GM23338 (cell line): ENCODE data around the gene TTC3. TPM values are rescaled to one million over a fixed set of nuclear protein-coding genes. Genes with fewer than 3 reads are reported as not detected.

Experiments
- ATAC-seq: fragments of 200-7000 bp; cut with Tn5 transposase; 3 replicates; pipeline ENCODE4 v1.9.1; 2020
- DNase-seq: peaks from one replicate; pipeline ENCODE4 v3.0.0-alpha.2; 2015; ENCODE audit warnings: low spot score
- H2AFZ ChIP-seq: fragments of 200-600 bp; sonication (generic); 2 replicates; pipeline ENCODE4 v1.8.0; 2016; ENCODE audit warnings: antibody characterized with exemption, mild to moderate bottlenecking, moderate library complexity
- H3F3A ChIP-seq: fragments of 200-600 bp; sonication (generic); replicated peaks from 2 replicates; pipeline ENCODE4 v1.8.0; 2017; ENCODE audit warnings: antibody characterized with exemption, mixed run types, low read depth
- H3K27ac ChIP-seq: fragments of 200-600 bp; sonication (generic); 2 replicates; pipeline ENCODE4 v1.6.1; 2016; ENCODE audit warnings: low read depth
- H3K27me3 ChIP-seq: fragments of 200-600 bp; sonication (generic); 2 replicates; pipeline ENCODE4 v1.8.0; 2016; ENCODE audit warnings: mild to moderate bottlenecking, mixed run types, moderate library complexity; ENCODE audit not compliant: insufficient read depth
- H3K36me3 ChIP-seq: fragments of 200-600 bp; sonication (generic); 2 replicates; pipeline ENCODE4 v1.8.0; 2016; ENCODE audit warnings: mild to moderate bottlenecking; ENCODE audit not compliant: insufficient read depth
- H3K4me1 ChIP-seq: fragments of 200-600 bp; sonication (generic); 2 replicates; pipeline ENCODE4 v1.8.0; 2016; ENCODE audit warnings: mild to moderate bottlenecking, moderate library complexity; ENCODE audit not compliant: insufficient read depth
- H3K4me2 ChIP-seq: fragments of 200-600 bp; sonication (generic); 2 replicates; pipeline ENCODE4 v1.7.1; 2017; ENCODE audit warnings: mixed run types
- H3K4me3 ChIP-seq: fragments of 200-600 bp; sonication (generic); 2 replicates; pipeline ENCODE4 v1.6.1; 2016; ENCODE audit warnings: mixed run types
- H3K79me2 ChIP-seq: fragments of 200-600 bp; sonication (generic); replicated peaks from 2 replicates; pipeline ENCODE4 v1.8.0; 2017; ENCODE audit warnings: mild to moderate bottlenecking; ENCODE audit not compliant: insufficient read depth
- H3K9me2 ChIP-seq: fragments of 200-600 bp; sonication (generic); 2 replicates; pipeline ENCODE4 v1.8.0; 2017; ENCODE audit not compliant: insufficient read depth
- H4K20me1 ChIP-seq: fragments of 200-600 bp; sonication (generic); replicated peaks from 2 replicates; pipeline ENCODE4 v1.8.0; 2017; ENCODE audit warnings: mild to moderate bottlenecking; ENCODE audit not compliant: insufficient read depth
- H3K27ac Mint-ChIP-seq: 2 replicates; pipeline ENCODE4 v1.8.0; 2020; ENCODE audit warnings: inconsistent platforms, mild to moderate bottlenecking, moderate library complexity, mixed read lengths
- H3K27me3 Mint-ChIP-seq: 3 replicates; pipeline ENCODE4 v1.8.0; 2022; ENCODE audit warnings: low read depth, mild to moderate bottlenecking, moderate library complexity, mixed read lengths, inconsistent platforms; ENCODE audit not compliant: insufficient read depth, poor library complexity
- H3K36me3 Mint-ChIP-seq: 3 replicates; pipeline ENCODE4 v1.8.0; 2021; ENCODE audit warnings: low read depth, mild to moderate bottlenecking, inconsistent platforms, moderate library complexity, mixed read lengths
- H3K4me1 Mint-ChIP-seq: 3 replicates; pipeline ENCODE4 v1.8.0; 2020; ENCODE audit warnings: mild to moderate bottlenecking, inconsistent platforms, mixed read lengths
- H3K4me3 Mint-ChIP-seq: 3 replicates; pipeline ENCODE4 v1.8.0; 2021; ENCODE audit warnings: moderate library complexity, mild to moderate bottlenecking, inconsistent platforms, mixed read lengths
- H3K9me3 Mint-ChIP-seq: 3 replicates; pipeline ENCODE4 v1.8.0; 2020; ENCODE audit warnings: moderate library complexity, mild to moderate bottlenecking, inconsistent platforms, mixed read lengths
- CREB1 ChIP-seq: fragments of 250-450 bp; sonication (Bioruptor Pico); IDR thresholded peaks from 2 replicates; pipeline ENCODE4 v1.5.0; 2020; ENCODE audit warnings: low read depth, mild to moderate bottlenecking, moderate library complexity
- EZH2 ChIP-seq: fragments of 200-600 bp; sonication (generic); IDR thresholded peaks from one replicate; pipeline ENCODE4 v1.8.0; 2017; ENCODE audit warnings: antibody characterized with exemption, mild to moderate bottlenecking, low read depth; ENCODE audit not compliant: unreplicated experiment
- EZH2phosphoT487 ChIP-seq: fragments of 200-600 bp; sonication (generic); IDR thresholded peaks from one replicate; pipeline ENCODE4 v1.8.1; 2018; ENCODE audit warnings: antibody characterized with exemption; ENCODE audit not compliant: unreplicated experiment
- JUNB ChIP-seq: IDR thresholded peaks from one replicate; pipeline ENCODE4 v1.6.1; 2016; ENCODE audit warnings: antibody characterized with exemption; ENCODE audit not compliant: unreplicated experiment
- NANOG ChIP-seq: IDR thresholded peaks from 2 replicates; pipeline ENCODE4 v1.6.1; 2016; ENCODE audit warnings: antibody characterized with exemption, borderline replicate concordance
- POLR2AphosphoS5 ChIP-seq: IDR thresholded peaks from 2 replicates; pipeline ENCODE4 v1.6.1; 2016; ENCODE audit warnings: antibody characterized with exemption, low read depth
- STAT1 ChIP-seq: IDR thresholded peaks from one replicate; pipeline ENCODE4 v1.6.1; 2016; ENCODE audit warnings: antibody characterized with exemption; ENCODE audit not compliant: unreplicated experiment
- ZNF114 ChIP-seq: fragments of 250-450 bp; sonication (Bioruptor Pico); IDR thresholded peaks from 2 replicates; pipeline ENCODE4 v1.5.0; 2020; ENCODE audit warnings: mild to moderate bottlenecking, moderate library complexity
- ZNF331 ChIP-seq: fragments of 250-450 bp; sonication (Bioruptor Pico); IDR thresholded peaks from 2 replicates; pipeline ENCODE4 v1.5.0; 2020; ENCODE audit warnings: low read depth, mild to moderate bottlenecking, moderate library complexity
- ZNF462 ChIP-seq: fragments of 250-450 bp; sonication (Bioruptor Pico); IDR thresholded peaks from 2 replicates; pipeline ENCODE4 v1.5.0; 2020; ENCODE audit warnings: mild to moderate bottlenecking, moderate library complexity
- polyA plus RNA-seq: library from polyadenylated mRNA; unstranded; fragments of >200 nt; fragmentation: Nextera tagmentation; extraction: Ambion mirVana; gene quantifications from 2 replicates; pipeline ENCODE4 v1.2.1, GENCODE V29; 2016
- total RNA-seq: library from RNA; depleted of rRNA; stranded (reverse); fragments of >200 nt; shearing (Covaris generic); gene quantifications from 2 replicates; pipeline ENCODE4 v1.2.3, GENCODE V29; 2014
- TF ChIP-seq, protein P1 (sequence below): IDR thresholded peaks from 2 replicates; pipeline ENCODE4 v1.6.1; 2016; ENCODE audit warnings: antibody characterized with exemption
- TF ChIP-seq, protein P2 (sequence below): IDR thresholded peaks from one replicate; pipeline ENCODE4 v1.6.1; 2018; ENCODE audit warnings: antibody characterized with exemption; ENCODE audit not compliant: unreplicated experiment
- TF ChIP-seq, protein P3 (sequence below), 2 experiments: fragments of 200-600 bp in 1 of 2; sonication (generic) in 1 of 2; conservative IDR thresholded peaks; 2 replicates each; pipeline versions ENCODE4 v1.5.1 to v1.6.1; 2016 to 2017; ENCODE audit warnings: antibody characterized with exemption in 2 of 2, low read depth in 2 of 2, mild to moderate bottlenecking in 2 of 2, moderate library complexity in 1 of 2

Gene TTC3
- total and polyA plus RNA-seq, 2 experiments from 2014 or later: 28.9 to 48.6 TPM

DNA sequence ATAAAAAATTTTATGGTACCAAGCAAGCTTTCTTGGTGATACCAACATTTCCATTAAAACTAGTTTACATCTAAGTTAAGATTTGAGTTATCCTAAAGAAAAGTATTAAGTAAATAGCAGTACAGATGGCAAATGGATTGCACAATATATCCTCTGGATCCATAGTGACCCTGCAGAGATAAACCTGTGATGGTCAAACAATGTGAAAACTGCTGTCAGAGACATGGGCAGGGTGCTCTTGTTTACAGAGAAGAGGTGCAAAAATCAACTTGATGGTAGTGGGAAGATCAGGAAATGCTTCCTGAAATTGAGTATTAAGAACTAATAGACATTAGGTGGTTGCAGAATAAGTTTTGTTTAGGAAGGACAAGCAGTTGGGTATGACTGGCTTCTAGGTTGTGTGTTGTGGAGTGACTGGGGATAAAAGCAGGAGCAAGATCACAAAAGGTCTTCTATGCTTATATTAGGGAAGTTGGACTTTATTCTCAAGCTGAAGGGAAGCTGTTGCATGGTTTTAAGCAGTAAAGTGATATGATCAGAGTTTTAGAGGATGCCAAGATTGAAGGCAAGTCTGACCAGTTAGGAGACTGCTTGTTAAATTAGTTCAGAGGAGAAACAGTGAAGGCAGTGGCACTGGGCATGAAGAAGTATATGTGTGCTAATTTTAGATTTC lies 9.9 kb downstream of the TTC3 start:
- Histone ChIP-seq H3K27ac (no peak overlapping the region), H3K4me3 (no peak overlapping the region), H3K79me2 (peaks cover 15% of the 10 kb centered on the region), H3K27me3 (no peaks in the 10 kb centered on the region), H3F3A (no peaks in the 10 kb centered on the region), H3K9me2 (no peaks in the 10 kb centered on the region), H3K4me1 (no peaks in the 10 kb centered on the region), H2AFZ (no peak overlapping the region), H4K20me1 (no peaks in the 10 kb centered on the region), H3K4me2 (no peak overlapping the region), H3K36me3 (no peaks in the 10 kb centered on the region)
- no peak for ATAC-seq
- no peaks in the 10 kb centered on the region for H3K4me1 Mint-ChIP-seq
- TF ChIP-seq, protein P1, sequence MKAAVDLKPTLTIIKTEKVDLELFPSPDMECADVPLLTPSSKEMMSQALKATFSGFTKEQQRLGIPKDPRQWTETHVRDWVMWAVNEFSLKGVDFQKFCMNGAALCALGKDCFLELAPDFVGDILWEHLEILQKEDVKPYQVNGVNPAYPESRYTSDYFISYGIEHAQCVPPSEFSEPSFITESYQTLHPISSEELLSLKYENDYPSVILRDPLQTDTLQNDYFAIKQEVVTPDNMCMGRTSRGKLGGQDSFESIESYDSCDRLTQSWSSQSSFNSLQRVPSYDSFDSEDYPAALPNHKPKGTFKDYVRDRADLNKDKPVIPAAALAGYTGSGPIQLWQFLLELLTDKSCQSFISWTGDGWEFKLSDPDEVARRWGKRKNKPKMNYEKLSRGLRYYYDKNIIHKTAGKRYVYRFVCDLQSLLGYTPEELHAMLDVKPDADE: no peak
- no peak for TF ChIP-seq EZH2phosphoT487
- TF ChIP-seq JUNB: no peak
- no peak for TF ChIP-seq ZNF114 (CRISPR knock-in tag)
- no peak for TF ChIP-seq CREB1 (CRISPR knock-in tag)
- TF ChIP-seq, protein P2, sequence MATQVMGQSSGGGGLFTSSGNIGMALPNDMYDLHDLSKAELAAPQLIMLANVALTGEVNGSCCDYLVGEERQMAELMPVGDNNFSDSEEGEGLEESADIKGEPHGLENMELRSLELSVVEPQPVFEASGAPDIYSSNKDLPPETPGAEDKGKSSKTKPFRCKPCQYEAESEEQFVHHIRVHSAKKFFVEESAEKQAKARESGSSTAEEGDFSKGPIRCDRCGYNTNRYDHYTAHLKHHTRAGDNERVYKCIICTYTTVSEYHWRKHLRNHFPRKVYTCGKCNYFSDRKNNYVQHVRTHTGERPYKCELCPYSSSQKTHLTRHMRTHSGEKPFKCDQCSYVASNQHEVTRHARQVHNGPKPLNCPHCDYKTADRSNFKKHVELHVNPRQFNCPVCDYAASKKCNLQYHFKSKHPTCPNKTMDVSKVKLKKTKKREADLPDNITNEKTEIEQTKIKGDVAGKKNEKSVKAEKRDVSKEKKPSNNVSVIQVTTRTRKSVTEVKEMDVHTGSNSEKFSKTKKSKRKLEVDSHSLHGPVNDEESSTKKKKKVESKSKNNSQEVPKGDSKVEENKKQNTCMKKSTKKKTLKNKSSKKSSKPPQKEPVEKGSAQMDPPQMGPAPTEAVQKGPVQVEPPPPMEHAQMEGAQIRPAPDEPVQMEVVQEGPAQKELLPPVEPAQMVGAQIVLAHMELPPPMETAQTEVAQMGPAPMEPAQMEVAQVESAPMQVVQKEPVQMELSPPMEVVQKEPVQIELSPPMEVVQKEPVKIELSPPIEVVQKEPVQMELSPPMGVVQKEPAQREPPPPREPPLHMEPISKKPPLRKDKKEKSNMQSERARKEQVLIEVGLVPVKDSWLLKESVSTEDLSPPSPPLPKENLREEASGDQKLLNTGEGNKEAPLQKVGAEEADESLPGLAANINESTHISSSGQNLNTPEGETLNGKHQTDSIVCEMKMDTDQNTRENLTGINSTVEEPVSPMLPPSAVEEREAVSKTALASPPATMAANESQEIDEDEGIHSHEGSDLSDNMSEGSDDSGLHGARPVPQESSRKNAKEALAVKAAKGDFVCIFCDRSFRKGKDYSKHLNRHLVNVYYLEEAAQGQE: no peak
- TF ChIP-seq STAT1: no peak
- no peak for TF ChIP-seq ZNF462
- TF ChIP-seq NANOG: no peak
- no peak for TF ChIP-seq ZNF331 (CRISPR knock-in tag)
- TF ChIP-seq, protein P3, sequence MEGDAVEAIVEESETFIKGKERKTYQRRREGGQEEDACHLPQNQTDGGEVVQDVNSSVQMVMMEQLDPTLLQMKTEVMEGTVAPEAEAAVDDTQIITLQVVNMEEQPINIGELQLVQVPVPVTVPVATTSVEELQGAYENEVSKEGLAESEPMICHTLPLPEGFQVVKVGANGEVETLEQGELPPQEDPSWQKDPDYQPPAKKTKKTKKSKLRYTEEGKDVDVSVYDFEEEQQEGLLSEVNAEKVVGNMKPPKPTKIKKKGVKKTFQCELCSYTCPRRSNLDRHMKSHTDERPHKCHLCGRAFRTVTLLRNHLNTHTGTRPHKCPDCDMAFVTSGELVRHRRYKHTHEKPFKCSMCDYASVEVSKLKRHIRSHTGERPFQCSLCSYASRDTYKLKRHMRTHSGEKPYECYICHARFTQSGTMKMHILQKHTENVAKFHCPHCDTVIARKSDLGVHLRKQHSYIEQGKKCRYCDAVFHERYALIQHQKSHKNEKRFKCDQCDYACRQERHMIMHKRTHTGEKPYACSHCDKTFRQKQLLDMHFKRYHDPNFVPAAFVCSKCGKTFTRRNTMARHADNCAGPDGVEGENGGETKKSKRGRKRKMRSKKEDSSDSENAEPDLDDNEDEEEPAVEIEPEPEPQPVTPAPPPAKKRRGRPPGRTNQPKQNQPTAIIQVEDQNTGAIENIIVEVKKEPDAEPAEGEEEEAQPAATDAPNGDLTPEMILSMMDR (conservative IDR thresholded peaks at IDR 0.05; ENCODE audit: low read depth in 2 of 2): no peak
- TF ChIP-seq EZH2: no peak
- no peak for TF ChIP-seq POLR2AphosphoS5
- DNase-seq: no peak
- no peak overlapping the region for H3K4me3 Mint-ChIP-seq
- no peaks in the 10 kb centered on the region for H3K9me3 Mint-ChIP-seq
- 0 out of 3 replicates have a peak, but pooled peaks cover 3% of the 10 kb centered on the region for H3K36me3 Mint-ChIP-seq
- no peak overlapping the region for H3K27ac Mint-ChIP-seq
- H3K27me3 Mint-ChIP-seq: no peaks in the 10 kb centered on the region
